NCI-H226 (cell line): ENCODE measurements around the gene AP3D1.
A peak's percentile ranks its signal among the peaks of the same experiment; 100 is the strongest.
"Not testable (repeated sequence)": the region's sequence is repeated elsewhere in the genome, so short reads cannot be mapped to it uniquely, and the experiment has no call there.

Source experiments
- DNase-seq: peaks from one replicate; pipeline ENCODE4 v3.0.0-alpha.2; 2015

AP3D1 gene

GRCh38 chr19:2151339-2152229 lies at the start of gene AP3D1:
Gene AP3D1 (minus strand): TSS chr19:2151566. CDS start chr19:2151334, 232 bp downstream.
- DNase-seq, result peak; percentile 98

- not testable (repeated sequence) for DNase-seq
Observed at GRCh38 chr19:2200624-2201294, 49.4 kb upstream of the AP3D1 start.

- no peak for DNase-seq
Observed at GRCh38 chr19:2199861-2200623, 48.7 kb upstream of the AP3D1 start.

- no peak for DNase-seq
Observed at GRCh38 chr19:2199215-2199614, 47.8 kb upstream of the AP3D1 start.

- DNase-seq, result no peak
Observed at GRCh38 chr19:2198317-2198716, 47.0 kb upstream of the AP3D1 start.

GRCh38 chr19:2197270-2197669 lies 45.9 kb upstream of the AP3D1 start:
- no peak for DNase-seq

- no peak for DNase-seq
Observed at GRCh38 chr19:2195914-2196313, 44.5 kb upstream of the AP3D1 start.

GRCh38 chr19:2195361-2195760 lies 44.0 kb upstream of the AP3D1 start:
- no peak for DNase-seq

GRCh38 chr19:2194513-2195078 lies 43.2 kb upstream of the AP3D1 start:
- no peak for DNase-seq

GRCh38 chr19:2193807-2194206 lies 42.4 kb upstream of the AP3D1 start:
- no peak for DNase-seq

- DNase-seq, result no peak
Observed at GRCh38 chr19:2192862-2193261, 41.5 kb upstream of the AP3D1 start.

- DNase-seq, result no peak
Observed at GRCh38 chr19:2191456-2192310, 40.3 kb upstream of the AP3D1 start.

- no peak for DNase-seq
Observed at GRCh38 chr19:2190848-2191455, 39.6 kb upstream of the AP3D1 start.

GRCh38 chr19:2189880-2190279 lies 38.5 kb upstream of the AP3D1 start:
- DNase-seq, result no peak

GRCh38 chr19:2188708-2189385 lies 37.5 kb upstream of the AP3D1 start:
- DNase-seq, result no peak

GRCh38 chr19:2187159-2187558 lies 35.8 kb upstream of the AP3D1 start:
- no peak for DNase-seq

- peak; percentile 78 for DNase-seq
Observed at GRCh38 chr19:2186071-2186846, 34.9 kb upstream of the AP3D1 start.

GRCh38 chr19:2185734-2186070 lies 34.3 kb upstream of the AP3D1 start:
- no peak for DNase-seq

GRCh38 chr19:2184422-2184975 lies 33.1 kb upstream of the AP3D1 start:
- DNase-seq, result no peak

GRCh38 chr19:2181633-2181997 lies 30.2 kb upstream of the AP3D1 start:
- DNase-seq, result no peak
